ENCODE data around the gene BRD7.

BRD7 gene

GRCh38 chr16:50368410-50369132, at the start of gene BRD7:
Gene BRD7 (minus strand): TSS chr16:50368988. CDS start chr16:50368774, 214 bp downstream.
- peak in 39 of 42 donors; percentile 35 to 88 (median 72) for DNase-seq
- intact Hi-C loops (cut with DNase I): no loop called here

GRCh38 chr16:50416388-50416787, 47.6 kb upstream of the BRD7 start:
- intact Hi-C loops (cut with DNase I): no loop called here
- DNase-seq: no peak

GRCh38 chr16:50414152-50414551, 45.4 kb upstream of the BRD7 start:
- intact Hi-C loops (cut with DNase I): no loop called here

GRCh38 chr16:50411034-50411433, 42.2 kb upstream of the BRD7 start:
- DNase-seq: no peak
- intact Hi-C loops (cut with DNase I): no loop called here

More at GRCh38 chr16:50414152-50414551, 45.4 kb upstream of the BRD7 start:
- DNase-seq: no peak

GRCh38 chr16:50408001-50408561, 39.3 kb upstream of the BRD7 start:
- intact Hi-C loops (cut with DNase I): no loop called here
- peak in 1 of 42 donors; percentile 31 for DNase-seq

GRCh38 chr16:50407351-50407750, 38.6 kb upstream of the BRD7 start:
- intact Hi-C loops (cut with DNase I): no loop called here
- no peak for DNase-seq

GRCh38 chr16:50403491-50403890, 34.7 kb upstream of the BRD7 start:
- peak in 15 of 42 donors; percentile 13 to 55 (median 26) for DNase-seq

GRCh38 chr16:50402298-50402895, 33.6 kb upstream of the BRD7 start:
- DNase-seq: peak in 1 of 42 donors; percentile 19
- intact Hi-C loops (cut with DNase I): no loop called here

More at GRCh38 chr16:50403491-50403890, 34.7 kb upstream of the BRD7 start:
- intact Hi-C loops (cut with DNase I): no loop called here

GRCh38 chr16:50401355-50401754, 32.6 kb upstream of the BRD7 start:
- peak in 1 of 42 donors; percentile 21 for DNase-seq
- intact Hi-C loops (cut with DNase I): no loop called here

GRCh38 chr16:50400967-50401348, 32.2 kb upstream of the BRD7 start:
- intact Hi-C loops (cut with DNase I): no loop called here

GRCh38 chr16:50400312-50400966, 31.7 kb upstream of the BRD7 start:
- peak in 1 of 42 donors; percentile 23 for DNase-seq
- intact Hi-C loops (cut with DNase I): no loop called here

More at GRCh38 chr16:50400967-50401348, 32.2 kb upstream of the BRD7 start:
- DNase-seq: peak in 1 of 42 donors; percentile 30

GRCh38 chr16:50399411-50399810, 30.6 kb upstream of the BRD7 start:
- DNase-seq: peak in 1 of 42 donors; percentile 29
- intact Hi-C loops (cut with DNase I): no loop called here

GRCh38 chr16:50398336-50398735, 29.5 kb upstream of the BRD7 start:
- peak in 1 of 42 donors; percentile 19 for DNase-seq
- intact Hi-C loops (cut with DNase I): no loop called here

- DNase-seq: peak in 1 of 42 donors; percentile 19
- intact Hi-C loops (cut with DNase I): no loop called here
These were observed 28.2 kb upstream of the BRD7 start for GRCh38 chr16:50396761-50397535.

- intact Hi-C loops (cut with DNase I): no loop called here
- peak in 1 of 42 donors; percentile 32 for DNase-seq
These were observed 27.2 kb upstream of the BRD7 start for GRCh38 chr16:50395763-50396710.

GRCh38 chr16:50393858-50394802, 25.3 kb upstream of the BRD7 start:
- peak in 1 of 42 donors; percentile 22 for DNase-seq
- intact Hi-C loops (cut with DNase I): no loop called here

- intact Hi-C loops (cut with DNase I): no loop called here
- peak in 1 of 42 donors; percentile 18 for DNase-seq
These were observed 24.6 kb upstream of the BRD7 start for GRCh38 chr16:50393416-50393815.
